ENCODE results near the gene SURF2.
"Not testable (repeated sequence)": the region's sequence is repeated elsewhere in the genome, so short reads cannot be mapped to it uniquely, and the experiment has no call there.

The SURF2 gene

DNA sequence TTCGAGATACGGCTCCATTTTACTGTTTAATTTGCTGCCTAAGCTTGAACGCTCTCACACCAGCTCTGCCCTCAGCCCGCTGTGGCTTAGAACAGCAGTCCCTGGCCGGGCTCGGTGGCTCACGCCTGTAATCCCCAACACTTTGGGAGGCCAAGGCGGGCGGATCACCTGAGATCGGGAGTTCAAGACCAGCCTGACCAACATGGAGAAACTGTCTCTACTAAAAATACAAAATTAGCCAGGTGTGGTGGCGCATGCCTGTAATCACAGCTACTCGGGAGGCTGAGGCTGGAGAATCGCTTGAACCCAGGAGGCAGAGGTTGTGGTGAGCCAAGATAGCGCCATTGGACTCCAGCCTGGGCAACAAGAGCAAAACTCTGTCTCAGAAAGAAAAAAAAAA, 20.9 kb downstream of the SURF2 start:
- DNase-seq (ENCODE audit: low read depth), result not testable (repeated sequence)

DNA sequence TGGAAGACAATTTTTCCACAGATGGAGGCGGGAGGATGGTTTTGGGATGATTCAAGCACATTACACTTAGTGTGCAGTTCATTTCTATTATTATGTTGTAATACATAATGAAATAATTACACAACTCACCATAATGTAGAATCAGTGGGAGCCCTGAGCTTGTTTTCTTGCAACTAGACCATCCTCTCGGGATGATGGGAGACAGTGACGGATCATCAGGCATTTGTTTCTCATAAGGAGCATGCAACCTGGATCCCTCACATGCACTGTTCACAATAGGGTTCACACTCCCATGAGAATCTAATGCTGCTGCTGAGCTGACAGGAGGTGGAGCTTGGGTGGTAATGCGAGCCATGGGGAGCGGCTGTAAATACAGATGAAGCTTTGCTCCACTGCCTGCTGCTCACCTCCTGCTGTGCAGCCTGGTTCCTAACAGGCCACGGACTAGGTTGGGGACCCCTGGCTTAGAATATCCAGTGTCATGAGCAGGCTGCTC, 21.4 kb downstream of the SURF2 start:
- no peak for DNase-seq (ENCODE audit: low read depth)

DNA sequence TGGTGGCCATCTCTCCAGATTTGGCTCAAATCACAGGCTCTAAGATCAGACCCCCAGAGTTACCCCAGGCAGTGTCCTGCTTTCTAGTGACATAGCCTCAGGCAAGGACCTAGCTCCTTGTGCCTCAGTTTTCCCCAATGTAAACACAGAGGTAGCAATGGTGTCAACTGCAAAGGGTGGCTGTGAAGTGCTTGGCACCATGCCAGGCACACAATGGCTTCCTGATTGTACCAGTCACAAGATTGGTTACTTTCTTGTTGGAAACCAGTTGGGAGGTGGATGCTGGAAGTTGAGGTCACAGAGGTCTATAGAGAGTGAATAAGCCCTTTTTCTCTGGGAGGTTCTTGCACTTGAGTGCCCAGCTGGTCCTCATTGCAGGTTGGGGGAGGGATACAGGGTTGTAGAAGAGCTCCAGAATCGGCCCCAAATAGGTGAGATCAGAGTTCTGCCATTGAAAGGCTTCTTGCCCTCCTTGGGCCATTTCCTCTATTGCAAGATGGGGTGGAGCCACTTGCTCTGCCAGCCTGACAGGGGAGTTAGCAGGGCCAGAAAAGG, 22.1 kb downstream of the SURF2 start:
- DNase-seq (ENCODE audit: low read depth), result no peak

DNA sequence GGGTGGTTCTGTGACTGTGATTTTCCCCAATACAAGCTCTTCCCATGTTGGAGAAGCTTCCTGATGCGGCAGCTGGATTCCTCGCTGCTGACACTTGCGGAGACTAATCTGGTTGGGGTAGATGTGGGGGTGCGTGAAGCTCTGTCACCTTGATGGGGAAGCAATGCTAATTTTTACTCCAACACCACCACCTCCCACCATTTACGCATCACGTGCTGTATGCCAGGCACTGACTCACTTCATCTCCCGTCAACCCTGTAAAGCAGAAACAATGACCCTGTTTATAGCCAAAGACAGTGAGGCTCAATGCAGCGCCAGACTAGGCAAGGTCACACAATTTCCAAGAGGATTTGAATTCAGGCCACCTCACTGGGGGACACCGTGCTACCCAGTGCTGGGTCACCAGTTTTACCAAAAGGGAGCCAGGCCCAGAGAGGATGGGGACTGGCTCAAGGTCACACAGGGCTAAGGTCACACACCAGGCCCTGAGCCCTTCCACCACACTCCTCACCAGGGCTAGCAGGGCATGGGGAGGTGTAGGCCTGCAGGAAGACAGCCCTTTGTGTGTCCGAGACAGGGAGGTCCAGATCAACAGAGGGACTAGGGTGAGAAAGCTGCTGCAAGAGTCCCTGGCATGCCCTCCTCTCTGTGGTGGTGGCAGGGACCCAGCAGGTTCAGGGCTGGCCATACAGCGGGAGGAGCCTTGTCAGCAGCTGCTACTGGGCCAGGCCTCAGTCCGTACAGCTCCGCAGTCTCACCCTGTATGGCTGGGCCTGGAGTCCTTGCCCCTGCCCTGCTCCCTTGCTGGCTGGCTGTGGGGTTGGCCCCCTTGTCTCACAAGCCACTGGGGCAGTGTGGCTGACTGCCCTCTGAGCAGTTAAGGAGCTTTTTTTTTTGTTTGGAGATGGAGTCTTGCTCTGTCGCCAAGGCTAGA, 23.1 kb downstream of the SURF2 start:
- no peak for DNase-seq (ENCODE audit: low read depth)

DNA sequence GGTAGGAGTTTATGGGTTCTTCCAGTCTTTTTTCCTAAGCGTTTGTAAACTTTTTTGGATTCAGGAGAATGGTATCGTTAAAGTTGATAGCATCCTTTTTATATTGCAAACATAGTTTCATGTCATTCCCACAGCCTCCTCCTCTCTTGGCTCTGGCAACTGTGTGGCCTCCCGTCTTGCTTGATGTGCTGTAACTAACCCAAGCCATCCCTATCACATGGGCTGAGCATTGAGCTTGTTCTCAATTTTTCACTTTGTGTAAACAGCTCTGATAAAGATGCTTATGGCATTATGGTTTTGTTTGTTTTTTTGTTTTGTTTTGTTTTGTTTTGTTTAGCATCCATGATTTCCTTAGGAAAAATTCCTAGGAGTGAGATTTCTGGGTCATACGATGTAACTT, 24.4 kb downstream of the SURF2 start:
- no peak for DNase-seq (ENCODE audit: low read depth)

DNA sequence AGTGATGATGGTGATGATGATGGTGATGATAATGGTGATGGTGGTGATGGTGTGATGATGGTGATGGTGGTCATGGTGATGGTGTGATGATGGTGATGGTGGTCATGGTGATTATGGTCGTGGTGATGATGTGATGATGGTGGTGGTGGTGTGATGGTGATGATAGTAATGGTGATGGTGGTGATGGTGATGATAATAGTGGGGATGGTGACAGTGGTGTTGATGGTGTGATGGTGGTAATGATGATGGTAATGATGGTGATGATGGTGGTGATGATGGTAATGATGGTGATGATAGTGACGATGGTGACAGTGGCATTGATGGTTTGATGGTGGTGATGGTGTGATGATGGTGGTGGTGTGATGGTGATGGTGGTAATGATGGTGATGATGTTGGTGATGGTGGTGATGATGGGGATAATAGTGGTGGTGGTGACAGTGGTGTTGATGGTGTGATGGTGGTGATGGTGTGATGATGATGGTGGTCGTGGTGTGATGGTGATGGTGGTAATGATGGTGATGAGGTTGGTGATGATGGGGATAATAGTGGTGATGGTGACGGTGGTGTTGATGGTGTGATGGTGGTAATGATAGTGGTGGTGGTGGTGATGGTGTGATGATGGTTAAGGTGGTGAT, 26.3 kb downstream of the SURF2 start:
- no peak for DNase-seq (ENCODE audit: low read depth)

DNA sequence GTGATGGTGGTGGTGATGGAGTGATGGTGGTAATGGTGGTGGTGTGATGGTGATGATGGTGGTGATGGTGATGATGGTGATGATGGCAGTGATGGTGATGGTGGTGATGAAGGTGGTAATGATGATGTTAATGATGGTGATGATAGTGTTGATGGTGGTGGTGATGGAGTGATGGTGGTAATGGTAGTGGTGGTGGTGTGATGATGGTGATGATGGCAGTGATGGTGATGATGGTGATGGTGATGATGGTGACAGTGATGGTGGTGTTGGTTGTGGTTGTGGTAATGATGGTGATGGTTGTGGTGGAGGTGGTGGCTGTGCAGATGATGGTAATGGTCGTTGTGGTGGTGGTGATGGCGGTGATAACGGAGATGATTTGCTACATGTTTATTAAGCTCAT, 27.1 kb downstream of the SURF2 start:
- no peak for DNase-seq (ENCODE audit: low read depth)

DNA sequence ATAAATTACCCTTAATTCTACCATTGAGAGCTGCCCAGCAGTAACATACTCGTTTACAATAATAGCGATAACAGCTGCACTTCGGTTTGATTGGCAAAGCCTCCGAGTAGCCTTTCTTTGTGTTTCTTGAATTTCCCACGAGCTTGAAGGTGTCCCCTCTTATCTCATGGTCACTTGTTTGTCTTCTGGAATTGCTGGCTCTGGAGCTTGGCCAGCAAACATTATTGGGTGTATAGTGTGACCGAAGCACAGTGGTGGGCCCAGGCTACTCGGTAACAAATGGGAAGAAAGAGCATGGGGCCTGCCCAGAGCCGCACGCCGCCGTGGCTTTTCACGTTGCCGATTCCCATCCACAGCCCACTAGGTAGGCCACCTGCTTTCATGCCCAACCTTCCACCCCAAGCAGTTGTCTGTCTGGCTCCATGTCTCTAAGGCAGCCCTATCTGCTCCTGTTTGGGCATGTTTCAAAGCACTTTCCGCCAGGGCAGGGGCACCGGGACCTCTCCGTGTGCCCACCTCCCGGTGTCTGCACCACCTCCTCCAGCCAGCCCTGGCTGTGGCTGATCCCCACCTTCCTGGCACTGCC, 28.5 kb downstream of the SURF2 start:
- DNase-seq (ENCODE audit: low read depth), result no peak

DNA sequence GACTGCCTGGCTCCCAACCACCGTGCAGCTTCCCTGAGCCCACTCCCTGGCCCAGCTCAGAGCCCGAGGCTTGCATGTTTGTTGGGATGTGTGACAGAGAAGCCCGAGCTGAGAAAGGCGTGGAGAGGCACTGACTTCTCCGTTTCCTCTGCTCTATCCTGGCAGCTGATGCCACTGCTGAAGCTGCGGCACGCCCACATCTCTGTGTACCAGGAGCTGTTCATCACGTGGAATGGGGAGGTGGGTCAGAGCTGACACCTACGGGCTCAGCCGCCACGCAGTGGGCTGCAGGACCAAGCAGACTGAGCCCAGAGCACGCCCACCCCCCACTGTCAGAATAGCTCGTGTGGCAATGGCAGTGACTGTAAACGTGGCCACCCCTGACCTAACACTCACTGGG, 29.1 kb downstream of the SURF2 start:
- no peak for DNase-seq (ENCODE audit: low read depth)

DNA sequence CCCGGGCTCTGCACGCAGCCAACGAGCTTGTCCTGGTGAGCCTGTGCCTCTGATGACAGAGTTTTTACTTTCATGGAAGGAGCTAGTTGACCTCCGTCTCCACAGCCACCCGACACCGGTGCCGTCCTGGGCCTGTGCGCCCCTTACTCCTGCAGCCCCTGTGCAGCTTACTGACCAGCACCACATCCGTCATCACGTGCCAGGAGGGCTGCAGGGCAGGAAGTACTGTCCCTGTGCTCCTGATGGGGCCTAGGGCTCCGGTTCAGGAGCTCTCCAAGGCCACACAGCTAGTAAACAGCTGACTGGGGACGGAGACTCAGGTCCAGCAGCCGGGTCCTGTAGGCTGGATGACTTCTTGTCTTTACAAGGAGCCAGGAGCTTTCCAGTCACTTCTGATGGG, 30.0 kb downstream of the SURF2 start:
- DNase-seq (ENCODE audit: low read depth), result no peak

DNA sequence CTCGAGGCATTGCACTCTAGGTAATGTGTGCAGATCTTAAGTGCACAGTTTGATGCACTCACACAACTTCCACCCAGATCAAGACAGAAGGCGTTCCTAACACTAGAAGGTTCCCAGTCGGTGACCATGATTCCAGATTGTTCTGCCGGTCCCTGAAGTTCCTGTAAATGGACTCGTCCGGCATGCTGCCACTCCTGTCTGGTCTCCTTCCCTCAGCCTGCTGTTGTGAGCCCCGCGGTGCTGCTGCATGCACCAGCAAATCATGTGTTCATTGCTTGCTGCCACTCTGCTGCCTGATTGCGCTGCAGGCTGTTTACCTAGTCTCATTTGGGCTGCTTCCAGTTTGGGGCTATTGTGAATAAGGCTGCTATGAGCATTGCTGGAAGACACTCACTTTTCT, 31.3 kb downstream of the SURF2 start:
- DNase-seq (ENCODE audit: low read depth), result no peak

DNA sequence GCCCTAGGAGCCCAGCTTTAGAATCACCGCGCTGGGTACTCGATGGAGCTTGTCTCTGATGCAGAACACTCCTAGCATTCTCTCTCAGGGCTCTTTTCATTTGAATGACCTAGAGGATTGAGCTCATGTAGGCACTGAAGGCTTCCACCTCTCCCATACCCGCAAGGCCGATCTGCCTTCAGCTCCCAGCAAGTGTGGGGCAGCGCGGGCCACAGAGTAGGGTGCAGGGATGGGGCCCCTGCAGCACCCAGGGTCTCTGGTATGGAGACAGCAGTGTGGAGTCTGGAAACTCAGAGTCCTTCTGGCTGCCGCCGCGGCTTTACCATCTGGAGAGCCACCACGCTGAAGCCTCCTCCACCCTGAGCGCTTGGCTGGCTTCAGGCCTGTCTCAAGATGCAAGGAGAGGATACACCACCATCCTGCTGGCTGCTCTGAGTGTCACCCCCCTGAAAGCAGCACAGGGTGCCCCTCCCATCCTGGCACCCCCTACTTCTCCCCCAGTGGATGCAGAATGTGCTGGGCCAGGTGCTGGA, 32.7 kb downstream of the SURF2 start:
- no peak for DNase-seq (ENCODE audit: low read depth)

DNA sequence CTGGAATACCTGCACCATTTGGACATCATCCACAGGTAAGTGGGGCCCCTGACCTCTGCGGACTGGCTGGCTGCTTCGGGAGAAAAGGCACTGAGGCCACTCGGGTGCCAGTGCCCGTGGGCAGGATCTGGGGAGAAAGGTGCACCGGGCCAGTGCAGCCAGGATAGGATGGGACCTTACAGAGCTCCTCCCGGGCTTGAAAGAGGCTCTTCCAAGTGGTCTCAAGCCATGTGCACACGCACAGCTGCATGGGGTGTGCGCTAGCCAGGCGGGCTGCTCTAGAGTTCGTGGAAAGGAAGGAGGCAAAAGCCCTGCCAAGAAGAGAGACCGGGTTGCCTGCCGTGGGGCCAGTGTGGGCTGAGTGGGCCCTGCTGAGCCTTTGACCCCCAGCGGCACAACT, 33.2 kb downstream of the SURF2 start:
- DNase-seq (ENCODE audit: low read depth), result no peak

DNA sequence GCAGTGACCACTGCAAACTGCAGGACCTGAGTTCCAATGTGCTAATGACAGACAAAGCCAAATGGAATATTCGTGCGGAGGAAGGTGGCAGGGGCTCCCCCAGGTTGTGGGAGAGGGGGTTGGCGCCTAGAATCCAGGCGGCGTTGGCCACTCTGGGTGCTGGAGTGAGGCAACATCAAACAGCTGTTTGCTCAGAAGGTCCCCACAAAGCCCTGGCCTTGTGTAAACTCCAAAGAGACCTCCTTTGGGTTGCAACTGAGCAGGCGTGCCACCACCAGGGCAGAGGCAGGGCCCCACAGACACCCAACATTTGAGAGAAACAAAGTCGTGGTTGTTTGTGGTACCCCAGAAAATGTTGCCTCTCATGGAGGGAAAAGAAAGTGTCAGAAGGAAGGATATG, 34.4 kb downstream of the SURF2 start:
- DNase-seq (ENCODE audit: low read depth), result no peak

DNA sequence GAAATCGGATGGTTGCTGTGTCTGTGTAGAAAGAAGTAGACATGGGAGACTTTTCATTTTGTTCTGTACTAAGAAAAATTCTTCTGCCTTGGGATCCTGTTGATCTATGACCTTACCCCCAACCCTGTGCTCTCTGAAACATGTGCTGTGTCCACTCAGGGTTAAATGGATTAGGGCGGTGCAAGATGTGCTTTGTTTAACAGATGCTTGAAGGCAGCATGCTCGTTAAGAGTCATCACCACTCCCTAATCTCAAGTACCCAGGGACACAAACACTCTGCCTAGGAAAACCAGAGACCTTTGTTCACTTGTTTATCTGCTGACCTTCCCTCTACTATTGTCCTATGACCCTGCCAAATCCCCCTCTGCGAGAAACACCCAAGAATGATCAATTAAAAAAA, 35.1 kb downstream of the SURF2 start:
- DNase-seq (ENCODE audit: low read depth), result not testable (repeated sequence)

DNA sequence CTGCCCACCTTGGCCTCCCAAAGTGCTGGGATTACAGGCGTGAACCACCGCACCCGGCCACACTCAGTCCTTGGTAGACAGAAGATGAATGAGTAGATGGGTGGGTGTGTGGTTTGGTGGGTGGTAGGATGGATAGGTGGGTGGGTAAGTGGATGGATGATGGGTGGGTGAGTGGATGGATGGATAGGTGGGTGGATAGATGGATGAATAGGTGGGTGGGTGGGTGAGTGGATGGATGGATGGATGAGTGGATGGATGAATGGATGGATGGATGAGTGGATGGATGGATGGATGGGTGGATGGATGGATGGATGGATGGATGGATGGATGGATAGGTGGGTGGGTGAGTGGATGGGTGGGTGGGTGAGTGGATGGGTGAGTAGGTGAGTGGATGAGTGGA, 36.0 kb downstream of the SURF2 start:
- not testable (repeated sequence) for DNase-seq (ENCODE audit: low read depth)

DNA sequence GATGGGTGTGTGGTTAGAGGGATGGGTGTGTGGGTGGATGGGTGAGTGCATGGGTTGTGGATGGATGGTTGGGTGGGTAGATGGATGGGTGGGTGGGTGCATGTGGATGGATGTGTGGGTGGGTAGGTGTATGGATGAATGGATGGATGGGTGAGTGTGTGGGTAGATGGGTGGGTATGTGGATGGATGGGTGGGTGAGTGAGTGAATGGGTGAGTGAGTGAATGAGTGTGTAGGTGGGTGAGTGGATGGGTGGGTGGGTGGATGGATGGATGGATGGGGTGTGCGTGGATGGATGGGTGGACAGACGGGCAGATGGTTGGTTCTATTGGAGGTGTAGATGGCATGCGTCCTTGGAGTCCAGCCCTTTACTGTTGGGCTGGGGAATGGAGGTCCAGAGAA, 37.0 kb downstream of the SURF2 start:
- DNase-seq (ENCODE audit: low read depth), result no peak

DNA sequence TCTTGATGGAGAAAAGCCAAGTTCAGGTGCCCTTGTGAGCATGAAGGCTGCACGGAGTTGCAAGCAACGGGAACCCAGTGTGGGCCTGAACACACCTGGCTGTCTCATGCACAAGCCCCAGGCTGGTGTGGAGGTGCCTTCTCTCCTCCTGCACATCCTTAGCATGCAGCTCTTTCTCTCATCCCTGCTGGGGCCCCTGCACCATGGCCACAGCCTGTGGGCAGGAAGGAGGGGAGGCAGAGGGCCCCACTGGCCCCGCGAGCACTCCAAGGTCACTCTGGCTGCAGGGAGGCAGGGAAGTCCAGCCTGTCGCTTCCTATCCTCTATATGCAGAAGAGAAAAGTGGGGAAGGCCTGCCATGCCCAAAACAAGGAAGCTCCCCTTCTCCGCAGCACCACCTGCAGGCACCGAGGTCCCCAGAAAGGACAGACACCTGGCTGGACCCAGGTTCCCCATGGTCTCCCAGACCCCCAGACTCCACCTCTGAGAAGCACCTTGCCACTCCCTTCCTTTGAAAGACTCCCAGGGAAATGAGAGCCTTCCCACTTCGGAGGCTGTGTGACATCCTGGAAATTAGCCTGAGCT, 38.4 kb downstream of the SURF2 start:
- no peak for DNase-seq (ENCODE audit: low read depth)

DNA sequence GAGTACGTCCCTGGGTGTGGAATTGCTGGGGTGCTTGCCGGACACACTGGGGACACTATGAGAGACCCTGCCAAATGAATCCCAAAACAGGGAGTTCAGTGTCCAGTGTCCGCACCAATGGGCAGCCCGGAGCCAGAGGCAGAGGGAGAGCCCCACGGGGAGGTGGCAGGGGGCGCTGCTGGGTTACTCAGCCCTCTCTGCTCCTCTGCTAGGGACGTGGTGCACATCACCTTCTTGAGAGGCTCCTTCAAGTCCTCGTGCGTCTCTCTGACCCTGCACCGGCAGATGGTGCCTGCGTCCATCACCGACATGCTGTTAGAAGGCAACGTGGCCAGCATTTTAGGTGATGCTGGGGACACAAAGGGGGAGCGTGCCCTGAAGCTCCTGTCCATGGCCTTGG, 40.6 kb downstream of the SURF2 start:
- no peak for DNase-seq (ENCODE audit: low read depth)

DNA sequence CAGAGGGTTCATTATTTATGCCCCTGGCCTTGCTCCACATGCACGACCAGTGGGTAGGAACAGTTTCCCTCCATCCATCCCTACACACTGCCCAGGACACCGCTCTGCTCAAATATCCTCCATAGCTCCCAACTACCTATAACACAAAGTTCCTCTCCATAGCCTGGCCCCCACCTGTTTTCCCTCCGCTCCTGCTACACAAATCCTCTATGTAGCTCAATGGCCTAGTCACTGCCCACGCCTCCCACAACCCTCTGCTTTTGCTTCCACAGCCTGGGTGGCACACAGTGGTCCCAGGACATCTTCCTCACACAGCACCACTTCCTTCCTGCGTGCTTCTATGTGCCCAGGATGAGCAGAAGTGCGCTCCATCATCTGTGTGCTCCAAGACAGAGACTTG, 41.0 kb downstream of the SURF2 start:
- DNase-seq (ENCODE audit: low read depth), result no peak

DNA sequence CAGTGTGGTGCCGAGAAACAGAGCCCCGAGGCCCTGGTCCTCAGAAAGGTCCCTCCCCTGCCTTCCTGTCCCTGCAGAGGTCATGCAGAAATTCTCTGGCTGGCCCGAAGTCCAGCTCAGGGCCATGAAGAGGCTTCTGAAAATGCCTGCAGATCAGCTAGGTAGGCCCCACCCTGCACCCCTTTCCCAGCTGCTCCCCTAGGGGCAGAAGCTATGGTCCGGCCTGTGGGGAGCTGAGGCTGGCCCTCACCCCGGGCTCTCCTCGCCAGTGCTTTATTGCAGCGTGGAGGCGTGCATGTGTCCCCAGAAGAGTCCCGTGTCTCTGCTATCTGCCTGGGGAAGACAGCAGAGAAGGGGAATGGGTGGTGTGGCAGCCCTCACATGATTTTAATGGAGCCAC, 41.5 kb downstream of the SURF2 start:
- no peak for DNase-seq (ENCODE audit: low read depth)

DNA sequence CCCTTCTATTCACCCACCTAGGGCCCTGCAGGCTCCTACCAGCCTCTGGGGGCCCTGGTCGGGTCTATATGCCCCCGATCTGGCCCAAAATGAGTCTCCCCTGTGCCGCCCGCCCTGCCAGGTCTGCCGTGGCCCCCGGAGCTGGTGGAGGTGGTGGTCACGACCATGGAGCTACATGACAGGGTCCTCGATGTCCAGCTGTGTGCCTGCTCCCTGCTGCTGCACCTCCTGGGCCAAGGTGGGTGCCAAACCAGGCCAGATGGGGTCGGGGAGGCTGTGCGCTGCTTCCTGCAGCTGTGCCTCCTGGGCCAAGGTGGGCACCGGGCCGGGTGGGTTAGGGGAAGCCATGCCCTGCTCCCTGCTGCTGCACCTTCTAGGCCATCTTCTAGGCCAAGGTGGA, 43.9 kb downstream of the SURF2 start:
- DNase-seq (ENCODE audit: low read depth), result no peak
